Right ventricle myocardium superior (tissue), 1 donor: ENCODE results near the gene LMBRD1. TPM values are rescaled to one million over a fixed set of nuclear protein-coding genes. Genes with fewer than 3 reads are reported as not detected.
"Not testable (repeated sequence)": the region's sequence is repeated elsewhere in the genome, so short reads cannot be mapped to it uniquely, and the experiment has no call there.

Experiments
- ATAC-seq: fragments of 200-7000 bp; cut with Tn5 transposase; one replicate; pipeline ENCODE4 v1.9.1; 2020; ENCODE audit warnings: mild to moderate bottlenecking; ENCODE audit not compliant: poor library complexity
- DNase-seq: peaks from one replicate; pipeline ENCODE4 v3.0.0-alpha.2; 2020
- intact Hi-C: fragments of 100-400 bp; cut with DNase I; formaldehyde crosslinking; loops from one replicate; pipeline ENCODE4 v1.11.2; 2022
- total RNA-seq: library from RNA; stranded (reverse); fragmentation: NEBNext Ultra II Directional; extraction: Animal tissue kit (Norgen Biotek cat#: 25700); gene quantifications from one replicate; pipeline ENCODE4 v1.2.1, GENCODE V29; 2021
- donor health status: DM: no; HTN: yes; CAD: no; lungs with severe emphysema.

LMBRD1 gene
- total RNA-seq, 1 donor from 2014 or later = 46.3 TPM

DNA sequence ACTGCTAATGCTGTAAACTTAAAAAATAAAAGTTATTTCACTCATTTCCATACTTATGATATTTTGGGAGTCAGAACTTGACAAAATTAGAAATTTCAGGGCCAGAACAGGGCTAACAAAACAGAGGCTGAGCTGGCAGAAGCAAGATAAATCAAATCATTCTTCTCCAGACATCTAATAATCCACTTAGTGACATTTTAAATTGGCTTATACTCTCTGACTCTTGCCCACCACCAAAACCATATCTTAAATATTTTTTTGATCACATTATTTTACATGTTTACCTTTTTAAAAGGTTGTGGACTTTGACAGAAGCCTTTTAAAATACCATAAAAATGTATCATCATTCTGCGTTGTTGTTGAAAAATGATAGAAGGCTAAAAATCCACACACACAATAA is 116.5 kb downstream of the LMBRD1 start:
- intact Hi-C loops = no loop called here

DNA sequence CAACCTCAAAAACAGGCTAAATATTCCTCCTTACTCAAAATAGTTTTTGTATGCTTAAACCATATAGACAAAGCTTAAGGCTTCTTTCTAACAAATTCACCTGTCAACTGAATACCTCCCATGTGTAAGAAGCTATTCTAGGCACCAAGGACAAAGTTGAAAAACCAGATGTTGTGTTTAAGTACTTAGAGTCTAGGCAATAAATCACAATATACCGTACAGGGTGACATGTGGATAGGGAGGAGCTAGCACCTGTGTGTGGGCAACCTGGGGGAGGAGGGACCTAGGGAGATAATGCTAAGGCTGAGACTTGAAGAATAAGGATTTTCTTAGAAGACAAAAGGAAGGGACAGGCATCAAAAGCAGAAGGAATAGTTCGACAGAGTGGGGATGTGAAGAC is 123.5 kb downstream of the LMBRD1 start:
- ATAC-seq (no peak), DNase-seq (no peak)
- intact Hi-C loops = no loop called here

More for the DNA sequence above, 116.5 kb downstream of the LMBRD1 start:
- no peak for ATAC-seq
- no peak for DNase-seq

DNA sequence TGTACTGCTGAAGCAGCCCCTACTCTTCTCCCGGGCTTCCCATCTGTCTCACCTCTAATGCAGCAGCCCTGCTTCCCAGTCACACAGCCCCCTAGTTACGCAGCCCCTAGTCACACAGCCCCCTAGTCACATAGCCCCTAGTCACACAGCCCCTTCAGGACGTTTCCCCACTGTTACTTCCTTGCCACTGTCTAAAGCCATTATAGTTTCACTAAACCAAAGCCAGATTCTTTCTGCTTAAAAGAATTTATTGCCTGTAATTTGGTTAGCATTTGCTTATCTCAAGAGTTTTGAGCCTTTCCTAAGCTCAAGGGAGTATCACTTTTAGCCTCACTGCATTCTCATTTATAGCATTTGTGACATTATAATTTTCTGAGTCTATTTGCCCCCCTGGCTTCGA is 127.9 kb downstream of the LMBRD1 start:
- no peak for DNase-seq
- ATAC-seq = no peak
- intact Hi-C loops = no loop called here

GRCh38 chr6:69666779-69667178 is 130.0 kb downstream of the LMBRD1 start:
- DNase-seq, ATAC-seq, intact Hi-C loops: not testable (repeated sequence)

GRCh38 chr6:69665437-69665836 is 131.4 kb downstream of the LMBRD1 start:
- intact Hi-C loops = no loop called here
- ATAC-seq (no peak), DNase-seq (no peak)

DNA sequence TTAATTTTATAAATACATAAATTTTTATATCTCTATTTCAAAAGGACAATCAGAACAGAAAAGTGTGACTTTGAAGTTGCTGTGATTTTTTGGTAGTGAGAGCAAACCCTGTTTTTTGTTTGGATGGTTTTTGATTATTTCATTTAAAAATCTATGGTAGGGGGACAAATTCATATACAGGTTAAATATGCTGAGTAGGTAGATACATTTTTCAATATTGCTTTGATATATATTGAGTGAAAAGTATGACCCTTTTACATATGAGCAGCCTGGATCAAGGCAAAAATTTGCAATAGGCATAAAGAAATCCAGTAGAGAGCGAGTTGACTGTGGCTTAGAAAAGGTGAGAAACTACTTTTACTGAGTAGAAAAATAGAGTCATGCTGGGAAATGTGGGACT is 132.3 kb downstream of the LMBRD1 start:
- ATAC-seq (no peak), DNase-seq (no peak)
- intact Hi-C loops = no loop called here

GRCh38 chr6:69663215-69663614 is 133.6 kb downstream of the LMBRD1 start:
- no peak for ATAC-seq
- DNase-seq = no peak
- intact Hi-C loops = no loop called here

- intact Hi-C loops = no loop called here
- ATAC-seq (no peak), DNase-seq (no peak)
Measured at GRCh38 chr6:69650703-69651102, 146.1 kb downstream of the LMBRD1 start.

DNA sequence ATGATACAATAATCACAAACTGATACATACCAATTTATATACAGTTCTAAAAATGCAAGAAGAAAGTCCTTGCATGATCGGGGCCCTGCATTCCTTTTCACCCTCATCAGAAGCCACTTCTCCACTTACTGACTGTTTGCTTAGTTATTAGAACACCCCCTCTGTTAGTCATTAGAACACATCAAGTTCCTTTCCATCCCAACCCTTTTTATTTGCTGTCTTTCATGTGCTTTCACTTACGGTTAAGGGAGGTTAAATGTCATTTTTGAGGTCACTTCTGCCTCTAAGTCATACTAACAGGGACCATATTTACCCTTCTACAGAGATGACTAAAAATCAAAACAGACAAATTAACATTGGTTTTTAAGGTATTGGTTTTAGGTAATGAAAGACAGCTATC is 149.1 kb downstream of the LMBRD1 start:
- ATAC-seq (no peak), DNase-seq (no peak)
- intact Hi-C loops = no loop called here

DNA sequence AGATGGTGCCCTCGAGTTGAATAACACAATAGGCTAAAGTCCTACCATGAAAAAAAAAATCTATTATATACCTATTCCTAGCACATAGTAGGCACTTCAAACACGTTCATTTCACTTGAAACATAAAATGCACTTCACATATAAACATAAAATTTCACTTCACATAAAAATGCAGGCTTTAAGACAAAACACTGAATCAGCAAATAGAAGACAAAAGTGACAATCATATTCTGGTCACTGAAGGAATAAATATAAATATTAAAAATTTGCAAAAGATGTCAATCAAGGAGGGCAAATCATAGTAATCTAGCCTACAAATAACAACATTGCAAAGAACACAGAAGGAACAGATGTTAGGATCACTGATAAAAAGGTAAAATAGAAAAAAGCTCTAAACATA is 153.1 kb downstream of the LMBRD1 start:
- DNase-seq (no peak), ATAC-seq (no peak)
- intact Hi-C loops = no loop called here

DNA sequence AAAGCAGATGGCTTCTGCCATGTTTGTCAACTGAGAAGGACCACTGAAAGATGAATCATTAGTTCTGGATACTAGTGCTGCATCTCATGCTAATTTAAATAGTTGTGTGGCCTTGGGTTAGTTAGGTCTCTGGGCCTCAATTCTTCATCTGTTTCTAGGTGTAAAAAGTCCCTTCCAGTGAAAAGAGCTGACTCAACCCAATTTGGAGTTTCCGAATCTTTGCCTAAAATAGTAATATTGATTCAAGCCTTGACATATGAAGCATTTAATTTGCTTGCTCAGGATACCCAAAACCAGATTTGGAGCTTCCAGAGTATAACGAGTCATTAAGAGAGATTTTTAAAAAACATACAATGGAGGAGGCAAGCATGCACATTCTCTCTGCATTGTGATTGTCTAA is 163.9 kb downstream of the LMBRD1 start:
- DNase-seq (no peak), ATAC-seq (no peak)
- intact Hi-C loops = no loop called here

DNA sequence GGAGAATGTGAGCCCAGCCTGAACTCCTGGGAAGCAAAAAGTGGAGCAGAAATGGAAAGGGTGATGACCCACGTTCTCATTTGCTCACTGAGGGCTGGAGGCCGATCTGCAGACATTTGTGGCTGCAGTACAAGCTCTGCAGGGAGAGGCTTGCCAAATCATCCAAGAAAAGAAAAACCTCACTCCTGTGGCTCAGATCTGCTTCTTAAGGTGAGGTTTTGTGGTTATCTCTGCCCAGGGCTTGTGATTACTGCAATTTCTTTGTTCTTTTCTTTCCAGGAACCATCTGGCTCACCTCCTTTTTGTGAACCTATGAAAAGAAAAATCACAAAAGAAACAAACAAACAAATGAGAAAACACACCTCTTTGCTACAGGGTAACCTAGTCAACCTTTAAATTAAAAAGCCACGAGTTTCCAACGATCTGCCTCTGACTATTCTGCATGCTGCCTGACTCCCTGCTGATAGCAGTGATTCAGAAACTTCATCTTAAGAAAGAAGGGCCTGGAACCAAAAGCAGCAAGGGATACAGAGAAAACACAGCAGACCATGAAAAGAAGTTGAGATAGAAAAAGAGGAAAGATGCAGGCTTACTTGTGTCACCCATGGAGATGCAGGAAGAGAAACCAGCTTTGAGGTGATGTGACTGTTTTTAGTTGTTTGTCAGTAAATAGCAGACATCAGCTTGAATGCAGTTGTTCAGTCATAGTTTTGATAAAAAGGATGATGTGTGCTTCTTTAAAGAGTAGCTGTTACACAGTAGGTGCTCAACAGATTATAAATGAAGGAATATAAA is 165.1 kb downstream of the LMBRD1 start:
- DNase-seq = no peak
- no peak for ATAC-seq
- intact Hi-C loops = no loop called here

DNA sequence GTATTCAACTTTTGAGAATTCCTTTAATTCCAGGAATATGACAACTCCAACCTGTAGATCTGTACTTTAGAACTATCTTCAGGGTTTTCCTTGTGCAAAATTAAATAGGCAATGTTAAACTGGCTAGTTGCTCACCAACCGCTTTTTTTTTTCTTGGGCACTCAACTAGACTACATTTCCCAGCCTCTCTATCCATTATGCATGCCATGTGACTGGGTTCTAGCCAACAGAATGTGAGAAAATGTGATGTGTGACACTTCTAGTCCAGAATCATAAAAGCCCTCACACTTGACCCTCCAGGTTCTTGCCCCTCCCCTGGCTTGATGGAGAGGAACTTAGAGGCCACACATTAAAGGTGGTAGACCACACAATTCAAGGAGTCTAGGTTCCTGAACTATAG is 166.0 kb downstream of the LMBRD1 start:
- intact Hi-C loops = no loop called here
- ATAC-seq (no peak), DNase-seq (no peak)

DNA sequence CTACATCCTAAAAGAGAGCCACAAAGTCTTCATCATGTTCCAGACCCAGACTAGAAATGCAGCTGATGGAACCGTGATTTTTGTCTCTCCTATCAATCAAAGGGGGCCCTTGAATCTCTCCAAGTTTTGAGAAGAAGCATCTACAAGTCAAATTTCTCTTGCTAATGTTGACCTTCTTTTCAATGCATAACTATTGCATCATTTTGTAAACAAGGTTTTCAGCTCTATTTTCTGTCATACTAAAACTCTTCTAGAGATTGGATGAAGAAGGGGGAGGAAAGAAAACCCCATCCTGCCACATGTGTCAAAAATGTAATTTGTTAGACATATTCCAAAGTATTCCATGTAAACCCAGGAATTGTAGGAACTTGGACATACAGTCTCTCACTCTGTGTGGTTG is 169.2 kb downstream of the LMBRD1 start:
- ATAC-seq (no peak), DNase-seq (no peak)
- intact Hi-C loops = no loop called here

DNA sequence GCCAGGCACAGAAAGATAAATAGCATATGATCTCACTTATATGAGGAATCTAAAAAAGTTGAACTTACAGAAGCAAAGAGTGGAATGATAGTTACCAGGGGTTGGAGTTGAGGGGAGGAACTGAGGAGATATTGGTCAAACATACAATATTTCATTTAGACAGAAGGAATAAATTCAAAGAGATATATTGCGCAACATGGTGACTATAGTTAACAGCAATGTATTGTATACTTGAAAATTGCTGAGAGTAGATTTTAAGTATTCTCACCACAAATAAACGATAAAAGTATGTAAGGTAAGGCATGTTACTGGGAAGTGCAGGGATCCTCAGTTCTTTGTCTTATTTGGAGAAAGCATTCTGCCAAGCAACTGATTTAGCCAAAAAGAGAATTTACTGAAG is 171.9 kb downstream of the LMBRD1 start:
- no peak for DNase-seq
- ATAC-seq = no peak
- intact Hi-C loops = no loop called here

Other genes with a start within 250 kb of the LMBRD1 start
- gene COL19A1, start 69.5 kb upstream of the LMBRD1 start, total RNA-seq = 2.0 TPM